B cell (primary cell): ENCODE measurements around the gene SIRT7.

Experiments used
- EZH2 ChIP-seq: IDR thresholded peaks from 2 replicates; pipeline ENCODE4 v1.6.1; 2012; ENCODE audit warnings: borderline replicate concordance, low read depth, mild to moderate bottlenecking, moderate library complexity, low read length; ENCODE audit not compliant: insufficient read depth, poor library complexity, severe bottlenecking
- TF ChIP-seq, protein P1 (sequence below): fragments of 200-600 bp; IDR thresholded peaks from one replicate; pipeline ENCODE4 v1.8.0; 2022; ENCODE audit warnings: antibody characterized with exemption, mild to moderate bottlenecking

DNA sequence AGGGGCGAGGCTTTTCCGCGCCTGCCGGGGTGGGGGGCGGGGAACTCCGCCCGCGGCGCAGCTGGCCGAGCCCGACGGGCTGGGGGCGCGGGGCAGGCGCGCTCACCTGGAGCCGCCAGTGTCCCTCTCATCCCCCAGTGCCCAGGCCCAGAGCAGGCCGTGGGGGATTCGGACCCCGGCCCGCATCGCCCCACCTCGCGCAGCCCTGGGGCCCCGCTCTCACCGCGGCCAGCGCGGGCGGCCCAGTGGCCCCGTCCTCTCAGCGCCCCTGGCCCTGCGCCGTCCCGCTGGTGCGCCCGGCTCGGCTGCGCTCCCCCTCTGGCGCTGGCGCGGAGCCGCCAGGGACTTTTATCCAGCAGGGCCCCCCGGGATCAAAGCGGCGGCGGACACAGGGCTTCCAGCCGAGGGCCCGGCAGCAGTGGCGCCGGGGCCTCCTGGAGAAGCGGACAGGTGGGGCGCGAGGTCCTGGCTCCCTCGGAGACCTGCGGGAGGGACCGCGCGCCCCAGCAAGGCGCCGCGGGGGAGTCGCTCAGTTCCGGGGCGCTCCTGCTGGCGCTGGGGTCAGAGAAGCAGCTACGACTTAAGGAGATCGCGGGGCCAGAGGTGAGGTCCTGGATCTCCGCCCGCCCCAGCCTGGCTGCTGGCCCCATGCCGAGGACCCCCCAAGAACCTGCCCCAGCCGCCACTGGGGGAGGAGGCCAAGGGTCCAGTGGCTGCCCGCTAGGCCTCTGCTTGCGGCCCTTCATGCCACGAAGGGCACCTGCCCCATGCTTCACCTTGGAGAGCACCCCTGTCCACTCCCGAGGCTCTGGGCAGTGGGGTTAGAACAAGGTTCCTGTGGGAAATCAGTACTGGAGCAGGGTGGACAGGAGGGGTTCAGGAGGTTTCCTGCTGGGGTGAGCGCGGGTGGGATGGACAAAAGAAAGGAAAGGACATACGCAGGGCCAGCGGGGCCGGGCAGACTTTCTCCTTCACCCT lies 43.8 kb upstream of the SIRT7 start:
- TF ChIP-seq, protein P1, sequence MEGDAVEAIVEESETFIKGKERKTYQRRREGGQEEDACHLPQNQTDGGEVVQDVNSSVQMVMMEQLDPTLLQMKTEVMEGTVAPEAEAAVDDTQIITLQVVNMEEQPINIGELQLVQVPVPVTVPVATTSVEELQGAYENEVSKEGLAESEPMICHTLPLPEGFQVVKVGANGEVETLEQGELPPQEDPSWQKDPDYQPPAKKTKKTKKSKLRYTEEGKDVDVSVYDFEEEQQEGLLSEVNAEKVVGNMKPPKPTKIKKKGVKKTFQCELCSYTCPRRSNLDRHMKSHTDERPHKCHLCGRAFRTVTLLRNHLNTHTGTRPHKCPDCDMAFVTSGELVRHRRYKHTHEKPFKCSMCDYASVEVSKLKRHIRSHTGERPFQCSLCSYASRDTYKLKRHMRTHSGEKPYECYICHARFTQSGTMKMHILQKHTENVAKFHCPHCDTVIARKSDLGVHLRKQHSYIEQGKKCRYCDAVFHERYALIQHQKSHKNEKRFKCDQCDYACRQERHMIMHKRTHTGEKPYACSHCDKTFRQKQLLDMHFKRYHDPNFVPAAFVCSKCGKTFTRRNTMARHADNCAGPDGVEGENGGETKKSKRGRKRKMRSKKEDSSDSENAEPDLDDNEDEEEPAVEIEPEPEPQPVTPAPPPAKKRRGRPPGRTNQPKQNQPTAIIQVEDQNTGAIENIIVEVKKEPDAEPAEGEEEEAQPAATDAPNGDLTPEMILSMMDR, result no peak
- TF ChIP-seq EZH2, result no peak
